Liver (tissue), 9 donors: Measurements from ENCODE around the gene C14orf132. TPM values are rescaled to one million over a fixed set of nuclear protein-coding genes. Genes with fewer than 3 reads are reported as not detected.

Source experiments
- DNase-seq: peaks from one replicate; pipeline ENCODE4 v3.0.0-alpha.2; 2017; ENCODE audit warnings: low spot score
- H3K27ac ChIP-seq, 2 donors: one replicate each; pipeline ENCODE4 v1.7.0; 2013; ENCODE audit warnings: inconsistent platforms in 2 of 2, low read length in 2 of 2, control low read depth in 1 of 2, low read depth in 1 of 2, mild to moderate bottlenecking in 1 of 2
- H3K27me3 ChIP-seq, 4 donors: one replicate each; pipeline versions ENCODE4 v1.6.1 to v1.7.0; 2013; ENCODE audit warnings: low read length in 3 of 4, inconsistent platforms in 1 of 4, mild to moderate bottlenecking in 1 of 4, moderate library complexity in 1 of 4; ENCODE audit not compliant: control insufficient read depth in 4 of 4, insufficient read depth in 4 of 4
- H3K36me3 ChIP-seq, 4 donors: one replicate each; pipeline versions ENCODE4 v1.6.1 to v1.7.0; 2013; ENCODE audit warnings: low read length in 3 of 4, mild to moderate bottlenecking in 3 of 4, low read depth in 1 of 4, moderate library complexity in 1 of 4; ENCODE audit not compliant: control insufficient read depth in 4 of 4, insufficient read depth in 3 of 4
- H3K4me1 ChIP-seq, 4 donors: one replicate each; pipeline versions ENCODE4 v1.6.1 to v1.7.0; 2013; ENCODE audit warnings: low read length in 3 of 4, mild to moderate bottlenecking in 3 of 4, moderate library complexity in 1 of 4; ENCODE audit not compliant: control insufficient read depth in 4 of 4, insufficient read depth in 4 of 4
- H3K4me3 ChIP-seq, 3 donors: one replicate each; pipeline versions ENCODE4 v1.6.1 to v1.7.0; 2013; ENCODE audit warnings: low read length in 3 of 3, control low read depth in 1 of 3, low read depth in 1 of 3, mild to moderate bottlenecking in 1 of 3
- H3K9ac ChIP-seq, 2 donors: one replicate each; pipeline ENCODE4 v1.7.0; 2013; ENCODE audit warnings: low read length in 2 of 2, mild to moderate bottlenecking in 2 of 2, moderate library complexity in 2 of 2, control low read depth in 1 of 2, low read depth in 1 of 2
- H3K9me3 ChIP-seq, 4 donors: one replicate each; pipeline versions ENCODE4 v1.6.1 to v1.7.0; 2013; ENCODE audit warnings: low read length in 3 of 4; ENCODE audit not compliant: control insufficient read depth in 4 of 4
- CTCF ChIP-seq: fragments of 150-350 bp; IDR thresholded peaks from 2 replicates; pipeline ENCODE4 v1.5.1; 2017; ENCODE audit warnings: improper control_type of control experiment, low read depth, low read length; ENCODE audit not compliant: missing input control
- EGR1 ChIP-seq, 2 donors: IDR thresholded peaks; 2 replicates each; pipeline ENCODE4 v1.6.1; 2016 to 2018; ENCODE audit warnings: antibody characterized with exemption in 2 of 2, low read depth in 2 of 2
- FOXA1 ChIP-seq: IDR thresholded peaks from 2 replicates; pipeline ENCODE4 v1.6.1; 2016; ENCODE audit warnings: antibody characterized with exemption
- GABPA ChIP-seq, 2 donors: IDR thresholded peaks in 1 of 2; conservative IDR thresholded peaks in 1 of 2; 2 replicates each; pipeline ENCODE4 v1.6.1; 2016; ENCODE audit warnings: antibody characterized with exemption in 2 of 2, mild to moderate bottlenecking in 1 of 2, moderate library complexity in 1 of 2
- MAX ChIP-seq: IDR thresholded peaks from 2 replicates; pipeline ENCODE4 v1.6.1; 2016; ENCODE audit warnings: antibody characterized with exemption
- NR2F2 ChIP-seq: IDR thresholded peaks from 2 replicates; pipeline ENCODE4 v1.6.1; 2016; ENCODE audit warnings: antibody characterized with exemption
- RAD21 ChIP-seq, 2 donors: IDR thresholded peaks; 2 replicates each; pipeline ENCODE4 v1.6.1; 2016; ENCODE audit warnings: antibody characterized with exemption in 2 of 2, mild to moderate bottlenecking in 2 of 2
- REST ChIP-seq: IDR thresholded peaks from 2 replicates; pipeline ENCODE4 v1.6.1; 2016; ENCODE audit warnings: antibody characterized with exemption, mild to moderate bottlenecking
- RXRA ChIP-seq, 2 donors: IDR thresholded peaks; 2 replicates each; pipeline ENCODE4 v1.6.1; 2017 to 2018; ENCODE audit warnings: antibody characterized with exemption in 2 of 2, mild to moderate bottlenecking in 1 of 2
- SP1 ChIP-seq: IDR thresholded peaks from 2 replicates; pipeline ENCODE4 v1.6.1; 2018; ENCODE audit warnings: antibody characterized with exemption, mild to moderate bottlenecking
- TAF1 ChIP-seq: conservative IDR thresholded peaks from 2 replicates; pipeline ENCODE4 v1.6.1; 2016; ENCODE audit warnings: antibody characterized with exemption, mild to moderate bottlenecking
- WGBS: extraction: QIAGEN DNeasy Blood & Tissue Kit; methylation state at CpG from one replicate; pipeline ENCODE4 v1.1.7; 2013; 5-methylcytosine and 5-hydroxymethylcytosine counted together
- polyA plus RNA-seq, 2 donors: library from polyadenylated mRNA; stranded (reverse) in 1 of 2; unstranded in 1 of 2; fragments of 200-250 nt in 1 of 2; fragments of >200 nt in 1 of 2; fragmentation: Nextera tagmentation in 1 of 2; extraction: Ambion mirVana in 1 of 2; gene quantifications; one replicate each; pipeline versions ENCODE4 v1.2.1 to v1.2.3, GENCODE V29; 2013 to 2015
- total RNA-seq, 2 donors: library from RNA; depleted of rRNA; stranded (reverse); fragments of >200 nt; gene quantifications; one replicate each; pipeline ENCODE4 v1.2.3, GENCODE V29; 2014
- donor health status: healthy.
- donor health status: healthy.
- donor health status: healthy.
- donor health status: healthy.
- donor health status: healthy.

The C14orf132 gene
- total and polyA plus RNA-seq, 4 donors, result 1.8 to 3.0 (median 2.1) TPM

GRCh38 chr14:96067985-96068930 is 29.1 kb downstream of the C14orf132 start:
- H3K36me3 ChIP-seq, result no peaks in the 10 kb centered on the region
- H3K27me3 ChIP-seq, result no peaks in the 10 kb centered on the region
- TF ChIP-seq RXRA (IDR thresholded peaks at IDR 0.05) (no peak), FOXA1 (no peak), RAD21 (IDR thresholded peaks at IDR 0.05) (no peak), NR2F2 (no peak), CTCF (no peak), REST (no peak), MAX (no peak), TAF1 (no peak), GABPA (IDR thresholded peaks at IDR 0.05 in 1 of 2, conservative IDR thresholded peaks at IDR 0.05 in 1 of 2) (no peak), EGR1 (IDR thresholded peaks at IDR 0.05; ENCODE audit: low read depth in 2 of 2) (no peak), SP1 (no peak)
- H3K4me1 ChIP-seq, result no peaks in the 10 kb centered on the region
- no peak overlapping the region for H3K9ac ChIP-seq
- H3K27ac ChIP-seq, result no peak overlapping the region
- no peak for DNase-seq
- WGBS, result 90% methylated on average over 19 of the region's 19 CpGs
- no peak overlapping the region for H3K4me3 ChIP-seq
- H3K9me3 ChIP-seq, result no peaks in the 10 kb centered on the region

GRCh38 chr14:96069421-96069820 is 30.3 kb downstream of the C14orf132 start:
- no peaks in the 10 kb centered on the region for H3K4me1 ChIP-seq
- 85% methylated on average over 1 of the region's 1 CpG for WGBS
- no peaks in the 10 kb centered on the region for H3K27me3 ChIP-seq
- H3K9me3 ChIP-seq, result no peaks in the 10 kb centered on the region
- no peak overlapping the region for H3K9ac ChIP-seq
- H3K27ac ChIP-seq, result no peak overlapping the region
- TF ChIP-seq CTCF, result no peak
- TF ChIP-seq TAF1, result no peak
- H3K36me3 ChIP-seq, result no peaks in the 10 kb centered on the region
- DNase-seq, result no peak
- H3K4me3 ChIP-seq, result no peak overlapping the region
